ENCODE measurements around the gene AUNIP.
A peak's percentile ranks its signal among the peaks of the same experiment; 100 is the strongest.

The AUNIP gene

DNA sequence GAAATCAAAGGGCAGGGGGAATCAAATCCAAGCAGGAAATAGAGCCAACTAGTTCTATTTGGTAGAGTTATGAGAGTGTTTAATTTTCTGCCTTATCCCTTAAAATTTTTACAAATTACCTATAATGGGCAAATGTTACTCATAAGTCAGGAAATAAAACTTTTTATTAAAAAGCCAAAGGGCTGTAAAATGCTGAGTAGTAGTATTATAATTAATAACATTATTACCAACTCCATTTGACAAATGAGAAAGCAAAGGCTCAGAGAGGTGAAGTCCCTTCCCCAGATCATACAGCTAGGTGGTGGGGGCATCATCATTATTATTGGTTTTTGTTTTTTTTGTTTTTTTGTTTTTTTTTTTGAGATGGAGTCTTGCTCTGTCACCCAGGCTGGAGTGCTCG, 55.9 kb downstream of the AUNIP start:
- no peaks in the 10 kb centered on the region for H3K9me3 ChIP-seq (ENCODE audit: severe bottlenecking)
- H3K27ac ChIP-seq, result no peak overlapping the region
- H3K4me3 ChIP-seq (ENCODE audit: low read depth, low read length), result no peak overlapping the region
- peaks cover 6% of the 10 kb centered on the region; the same call in 1 of the 2 replicates for H3K36me3 ChIP-seq
- no peak for TF ChIP-seq CTCF (IDR thresholded peaks at IDR 0.05; ENCODE audit: low read depth, low read length)
- DNase-seq, result no peak
- H3K27me3 ChIP-seq (ENCODE audit: insufficient read depth, low read depth, severe bottlenecking), result no peaks in the 10 kb centered on the region

- Histone ChIP-seq H3K27me3 (ENCODE audit: insufficient read depth, low read depth, severe bottlenecking) (no peaks in the 10 kb centered on the region), H3K9me3 (ENCODE audit: severe bottlenecking) (no peaks in the 10 kb centered on the region), H3K27ac (no peak overlapping the region), H3K4me3 (ENCODE audit: low read depth, low read length) (no peak overlapping the region), H3K36me3 (peaks cover 6% of the 10 kb centered on the region; the same call in 1 of the 2 replicates)
- DNase-seq, result no peak
- TF ChIP-seq CTCF (IDR thresholded peaks at IDR 0.05; ENCODE audit: low read depth, low read length), result no peak
Measured at GRCh38 chr1:25802915-25803314, 56.3 kb downstream of the AUNIP start.

GRCh38 chr1:25800703-25801377, 58.4 kb downstream of the AUNIP start:
- Histone ChIP-seq H3K4me3 (ENCODE audit: low read depth, low read length) (peak overlapping the region; percentile 51), H3K27ac (no peak overlapping the region), H3K36me3 (peaks cover 6% of the 10 kb centered on the region; the same call in 1 of the 2 replicates), H3K27me3 (ENCODE audit: insufficient read depth, low read depth, severe bottlenecking) (no peaks in the 10 kb centered on the region), H3K9me3 (ENCODE audit: severe bottlenecking) (no peaks in the 10 kb centered on the region)
- TF ChIP-seq CTCF (IDR thresholded peaks at IDR 0.05; ENCODE audit: low read depth, low read length), result no peak
- DNase-seq, result peak; percentile 43

DNA sequence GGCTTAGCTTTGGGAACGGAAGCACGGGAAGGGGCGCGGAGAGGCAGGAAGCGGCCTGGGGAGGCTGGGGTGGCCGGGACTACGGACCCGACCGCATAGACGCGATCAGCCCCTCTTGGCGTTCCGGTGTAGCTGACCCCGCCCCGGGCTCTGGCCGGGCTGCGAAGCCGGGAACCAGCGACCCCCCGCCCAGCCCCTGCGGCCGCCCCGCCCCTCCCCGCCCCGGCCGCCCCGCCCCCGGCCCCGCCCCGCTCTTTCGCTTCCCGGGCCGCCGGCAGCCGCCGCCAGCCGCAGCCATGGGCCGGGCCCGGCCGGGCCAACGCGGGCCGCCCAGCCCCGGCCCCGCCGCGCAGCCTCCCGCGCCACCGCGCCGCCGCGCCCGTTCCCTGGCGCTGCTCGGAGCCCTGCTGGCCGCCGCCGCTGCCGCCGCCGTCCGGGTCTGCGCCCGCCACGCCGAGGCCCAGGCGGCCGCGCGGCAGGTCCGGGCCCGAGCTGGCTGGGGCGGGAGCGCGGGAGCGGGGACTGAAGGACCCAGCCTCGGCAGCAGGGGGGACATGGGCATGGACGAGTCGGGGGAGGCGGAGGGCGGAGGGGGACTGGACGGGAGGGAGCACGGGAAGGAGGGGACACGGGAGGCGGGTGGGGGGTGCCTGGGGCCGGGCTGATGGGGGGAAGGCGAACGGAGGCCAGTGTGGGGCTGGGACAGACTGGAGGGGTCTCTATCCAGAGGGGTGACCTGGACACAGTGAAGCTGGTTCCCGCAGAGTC, 59.1 kb downstream of the AUNIP start, which contains the start of gene SELENON:
Gene SELENON (plus strand): TSS at position 259 of the 768 bp plus-strand sequence. CDS start 38 bp downstream, at position 297.
- Histone ChIP-seq H3K9me3 (ENCODE audit: severe bottlenecking) (no peaks in the 10 kb centered on the region), H3K27me3 (ENCODE audit: insufficient read depth, low read depth, severe bottlenecking) (no peaks in the 10 kb centered on the region), H3K36me3 (peaks cover 4% of the 10 kb centered on the region; the same call in 1 of the 2 replicates), H3K27ac (peak within 1 kb of the TSS; percentile 67), H3K4me3 (ENCODE audit: low read depth, low read length) (peak within 1 kb of the TSS; percentile 51)
- peak; percentile 69 for DNase-seq
- no peak for TF ChIP-seq CTCF (IDR thresholded peaks at IDR 0.05; ENCODE audit: low read depth, low read length)

DNA sequence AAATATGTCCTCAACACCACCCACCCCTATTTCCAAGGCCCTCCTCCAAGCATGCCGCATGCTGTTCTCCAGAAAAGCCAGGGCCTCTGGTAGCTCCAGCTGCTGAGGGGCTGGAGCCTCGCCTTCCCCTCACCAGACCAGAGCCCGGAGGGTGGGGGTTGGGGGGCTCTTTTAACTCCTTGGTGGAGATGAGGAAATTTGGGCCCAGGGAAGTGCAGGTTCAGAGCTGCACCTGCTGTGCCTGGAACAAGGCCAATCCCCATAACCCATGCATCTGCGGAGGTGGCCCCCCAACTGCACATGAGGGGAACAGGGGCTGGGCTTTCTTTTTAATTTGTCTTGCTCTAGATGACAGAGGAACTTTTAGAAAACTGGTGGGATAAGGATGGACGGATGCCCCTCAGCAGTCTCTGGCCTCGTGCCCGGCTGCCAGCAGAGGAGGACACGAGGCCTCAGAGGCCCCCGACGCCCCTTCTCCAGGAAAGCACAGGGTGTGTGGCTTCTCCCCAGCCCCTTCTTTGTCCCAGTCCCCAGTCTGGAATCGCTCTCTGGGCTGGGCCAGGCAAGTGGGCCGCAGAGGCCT, 59.8 kb downstream of the AUNIP start:
- H3K36me3 ChIP-seq, result no peaks in the 10 kb centered on the region
- peak overlapping the region; percentile 67 for H3K27ac ChIP-seq
- no peaks in the 10 kb centered on the region for H3K27me3 ChIP-seq (ENCODE audit: insufficient read depth, low read depth, severe bottlenecking)
- H3K9me3 ChIP-seq (ENCODE audit: severe bottlenecking), result no peaks in the 10 kb centered on the region
- H3K4me3 ChIP-seq (ENCODE audit: low read depth, low read length), result peak overlapping the region; percentile 43
- TF ChIP-seq CTCF (IDR thresholded peaks at IDR 0.05; ENCODE audit: low read depth, low read length), result no peak
- no peak for DNase-seq
